Glutamatergic neuron (in vitro differentiated cells): ENCODE results near the gene KRTAP9-7. TPM values are rescaled to one million over a fixed set of nuclear protein-coding genes. Genes with fewer than 3 reads are reported as not detected.

ENCODE experiments used
- DNase-seq: peaks from one replicate; pipeline ENCODE4 v3.0.0; 2022
- H3K27ac Mint-ChIP-seq: one replicate; pipeline ENCODE4 v1.8.0; 2020; ENCODE audit warnings: mild to moderate bottlenecking, mixed read lengths, inconsistent platforms; ENCODE audit not compliant: unreplicated experiment
- H3K27me3 Mint-ChIP-seq: one replicate; pipeline ENCODE4 v1.8.0; 2020; ENCODE audit warnings: mild to moderate bottlenecking, moderate library complexity, mixed read lengths, inconsistent platforms; ENCODE audit not compliant: unreplicated experiment
- H3K36me3 Mint-ChIP-seq: one replicate; pipeline ENCODE4 v1.8.0; 2020; ENCODE audit warnings: mild to moderate bottlenecking, mixed read lengths, inconsistent platforms; ENCODE audit not compliant: unreplicated experiment
- H3K4me1 Mint-ChIP-seq: one replicate; pipeline ENCODE4 v1.8.0; 2020; ENCODE audit warnings: mild to moderate bottlenecking, low read depth, mixed read lengths, inconsistent platforms; ENCODE audit not compliant: unreplicated experiment
- H3K4me3 Mint-ChIP-seq: one replicate; pipeline ENCODE4 v1.8.0; 2020; ENCODE audit warnings: mild to moderate bottlenecking, mixed read lengths, inconsistent platforms; ENCODE audit not compliant: unreplicated experiment
- H3K9me3 Mint-ChIP-seq: one replicate; pipeline ENCODE4 v1.8.0; 2020; ENCODE audit warnings: mild to moderate bottlenecking, moderate library complexity, mixed read lengths, inconsistent platforms; ENCODE audit not compliant: unreplicated experiment
- total RNA-seq: library from RNA; stranded (reverse); fragmentation: NEBNext Ultra II Directional; extraction: Animal tissue kit (Norgen Biotek cat#: 25700); gene quantifications from one replicate; pipeline ENCODE4 v1.2.1, GENCODE V29; 2021; ENCODE audit not compliant: unreplicated experiment
- TF ChIP-seq, protein P1 (sequence below): fragments of 200-600 bp; sonication (generic); IDR thresholded peaks from one replicate; pipeline ENCODE4 v1.5.0; 2021; ENCODE audit not compliant: partially characterized antibody, unreplicated experiment

KRTAP9-7 gene
- total RNA-seq, 1 donor from 2014 or later: not detected

DNA sequence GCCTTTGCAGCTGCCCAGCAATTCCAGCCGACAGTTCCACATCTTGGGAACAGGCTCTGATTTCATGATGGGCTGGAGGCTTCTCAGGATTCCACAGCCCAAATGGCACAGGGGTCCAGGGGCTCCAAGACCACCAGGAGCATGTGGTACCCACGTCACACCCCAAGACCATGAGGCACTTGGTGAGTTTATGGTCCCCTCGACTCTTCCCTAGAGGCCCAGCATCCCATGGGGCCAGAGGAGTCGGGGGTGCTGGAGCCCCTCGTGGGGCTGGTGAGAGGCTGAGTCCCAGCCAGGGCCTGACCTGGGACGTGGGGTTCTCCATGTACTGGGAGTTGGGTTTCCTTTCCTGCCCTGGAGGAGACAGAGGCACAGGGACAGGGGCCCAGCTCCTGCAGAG is 50.1 kb downstream of the KRTAP9-7 start:
- no peak overlapping the region for H3K27ac Mint-ChIP-seq
- H3K27me3 Mint-ChIP-seq: no peaks in the 10 kb centered on the region
- peaks cover 2% of the 10 kb centered on the region for H3K4me1 Mint-ChIP-seq
- TF ChIP-seq, protein P1, sequence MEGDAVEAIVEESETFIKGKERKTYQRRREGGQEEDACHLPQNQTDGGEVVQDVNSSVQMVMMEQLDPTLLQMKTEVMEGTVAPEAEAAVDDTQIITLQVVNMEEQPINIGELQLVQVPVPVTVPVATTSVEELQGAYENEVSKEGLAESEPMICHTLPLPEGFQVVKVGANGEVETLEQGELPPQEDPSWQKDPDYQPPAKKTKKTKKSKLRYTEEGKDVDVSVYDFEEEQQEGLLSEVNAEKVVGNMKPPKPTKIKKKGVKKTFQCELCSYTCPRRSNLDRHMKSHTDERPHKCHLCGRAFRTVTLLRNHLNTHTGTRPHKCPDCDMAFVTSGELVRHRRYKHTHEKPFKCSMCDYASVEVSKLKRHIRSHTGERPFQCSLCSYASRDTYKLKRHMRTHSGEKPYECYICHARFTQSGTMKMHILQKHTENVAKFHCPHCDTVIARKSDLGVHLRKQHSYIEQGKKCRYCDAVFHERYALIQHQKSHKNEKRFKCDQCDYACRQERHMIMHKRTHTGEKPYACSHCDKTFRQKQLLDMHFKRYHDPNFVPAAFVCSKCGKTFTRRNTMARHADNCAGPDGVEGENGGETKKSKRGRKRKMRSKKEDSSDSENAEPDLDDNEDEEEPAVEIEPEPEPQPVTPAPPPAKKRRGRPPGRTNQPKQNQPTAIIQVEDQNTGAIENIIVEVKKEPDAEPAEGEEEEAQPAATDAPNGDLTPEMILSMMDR: no peak
- no peak overlapping the region for H3K4me3 Mint-ChIP-seq
- H3K36me3 Mint-ChIP-seq: no peaks in the 10 kb centered on the region
- no peak for DNase-seq
- H3K9me3 Mint-ChIP-seq: peaks cover 5% of the 10 kb centered on the region

Other genes starting within 250 kb of the KRTAP9-7 start
- not detected for gene KRTAP1-5, start 248.5 kb upstream of the KRTAP9-7 start, total RNA-seq
- gene KRTAP1-4, start 245.5 kb upstream of the KRTAP9-7 start, total RNA-seq: not detected
- gene KRTAP1-3, start 240.8 kb upstream of the KRTAP9-7 start, total RNA-seq: not detected
- not detected for gene KRTAP1-1, start 234.2 kb upstream of the KRTAP9-7 start, total RNA-seq
- gene KRTAP2-1, start 228.4 kb upstream of the KRTAP9-7 start, total RNA-seq: not detected
- gene KRTAP2-2, start 220.5 kb upstream of the KRTAP9-7 start, total RNA-seq: not detected
- gene KRTAP2-3, start 215.6 kb upstream of the KRTAP9-7 start, total RNA-seq: not detected
- not detected for gene KRTAP2-4, start 209.8 kb upstream of the KRTAP9-7 start, total RNA-seq
- gene KRTAP4-7, start 191.5 kb upstream of the KRTAP9-7 start, total RNA-seq: not detected
- not detected for gene KRTAP4-8, start 177.6 kb upstream of the KRTAP9-7 start, total RNA-seq
- gene KRTAP4-16, start 173.5 kb upstream of the KRTAP9-7 start, total RNA-seq: not detected
- gene KRTAP4-9, start 170.3 kb upstream of the KRTAP9-7 start, total RNA-seq: not detected
- not detected for gene KRTAP4-11, start 157.3 kb upstream of the KRTAP9-7 start, total RNA-seq
- gene KRTAP4-12, start 151.5 kb upstream of the KRTAP9-7 start, total RNA-seq: not detected
- not detected for gene KRTAP4-6, start 135.2 kb upstream of the KRTAP9-7 start, total RNA-seq
- gene KRTAP4-5, start 125.9 kb upstream of the KRTAP9-7 start, total RNA-seq: not detected
- not detected for gene KRTAP4-4, start 115.0 kb upstream of the KRTAP9-7 start, total RNA-seq
- gene KRTAP4-3, start 107.5 kb upstream of the KRTAP9-7 start, total RNA-seq: not detected
- gene KRTAP4-2, start 97.5 kb upstream of the KRTAP9-7 start, total RNA-seq: not detected
- not detected for gene KRTAP4-1, start 90.8 kb upstream of the KRTAP9-7 start, total RNA-seq
- not detected for gene KRTAP9-1, start 85.8 kb upstream of the KRTAP9-7 start, total RNA-seq
- gene KRTAP9-2, start 49.0 kb upstream of the KRTAP9-7 start, total RNA-seq: not detected
- gene KRTAP9-3, start 43.2 kb upstream of the KRTAP9-7 start, total RNA-seq: not detected
- gene KRTAP9-8, start 37.7 kb upstream of the KRTAP9-7 start, total RNA-seq: not detected
- not detected for gene KRTAP9-4, start 26.0 kb upstream of the KRTAP9-7 start, total RNA-seq
- gene KRTAP9-9, start 20.3 kb upstream of the KRTAP9-7 start, total RNA-seq: not detected
- not detected for gene KRTAP9-6, start 10.3 kb upstream of the KRTAP9-7 start, total RNA-seq
- not detected for gene KRTAP29-1, start 27.2 kb downstream of the KRTAP9-7 start, total RNA-seq
- not detected for gene KRTAP16-1, start 33.6 kb downstream of the KRTAP9-7 start, total RNA-seq
- gene KRTAP17-1, start 40.0 kb downstream of the KRTAP9-7 start, total RNA-seq: not detected
- not detected for gene KRT33A, start 75.1 kb downstream of the KRTAP9-7 start, total RNA-seq
- gene KRT33B, start 94.1 kb downstream of the KRTAP9-7 start, total RNA-seq: 0.61 TPM
- gene KRT34, start 106.6 kb downstream of the KRTAP9-7 start, total RNA-seq: not detected
- not detected for gene KRT31, start 121.9 kb downstream of the KRTAP9-7 start, total RNA-seq
- gene KRT37, start 148.9 kb downstream of the KRTAP9-7 start, total RNA-seq: not detected
- gene KRT38, start 165.3 kb downstream of the KRTAP9-7 start, total RNA-seq: not detected
- not detected for gene KRT32, start 191.7 kb downstream of the KRTAP9-7 start, total RNA-seq
- not detected for gene KRT35, start 205.5 kb downstream of the KRTAP9-7 start, total RNA-seq
- gene KRT36, start 214.2 kb downstream of the KRTAP9-7 start, total RNA-seq: not detected
- not detected for gene KRT13, start 229.9 kb downstream of the KRTAP9-7 start, total RNA-seq
- gene KRT15, start 243.2 kb downstream of the KRTAP9-7 start, total RNA-seq: not detected